Measurements from ENCODE around the gene TMEM63A. TPM values are rescaled to one million over a fixed set of nuclear protein-coding genes. Genes with fewer than 3 reads are reported as not detected.

Gene TMEM63A
- total RNA-seq, 4 donors from 2014 or later, result 30.1 to 57.7 (median 41.6) TPM

- H3K4me3 ChIP-seq (replicated peaks in 1 of 3), result no peak overlapping the region
- peak in 1 of 2 donors; percentile 24 for DNase-seq
- no peak overlapping the region for H3K27ac ChIP-seq
- H3K9me3 ChIP-seq, result no peaks in the 10 kb centered on the region
- no peak for TF ChIP-seq POLR2A (IDR thresholded peaks at IDR 0.05)
- TF ChIP-seq CTCF (IDR thresholded peaks at IDR 0.05), result no peak
- peaks cover 3 to 6% of the 10 kb centered on the region in 2 donors for H3K36me3 ChIP-seq
- peaks cover 6 to 12% of the 10 kb centered on the region in 2 donors for H3K4me1 ChIP-seq
- no peaks in the 10 kb centered on the region for H3K27me3 ChIP-seq
- intact Hi-C loops (cut with DNase I), result loop anchor here (5.0 kb wide), 1 partner anchor 52 kb away; no protein-coding TSS in a partner anchor
- WGBS, 2 donors, result 55 to 61% methylated on average over 5 of the region's 5 CpGs
These were observed 37.7 kb upstream of the TMEM63A start for GRCh38 chr1:225919906-225920305.

- Histone ChIP-seq H3K4me1 (peaks cover 3 to 11% of the 10 kb centered on the region in 2 donors), H3K27ac (no peak overlapping the region), H3K9me3 (no peaks in the 10 kb centered on the region), H3K27me3 (no peaks in the 10 kb centered on the region), H3K36me3 (peaks cover 3 to 6% of the 10 kb centered on the region in 2 donors), H3K4me3 (replicated peaks in 1 of 3) (no peak overlapping the region)
- TF ChIP-seq POLR2A (IDR thresholded peaks at IDR 0.05) (no peak), CTCF (IDR thresholded peaks at IDR 0.05) (no peak)
- 86 to 93% methylated on average over 4 of the region's 4 CpGs for WGBS, 2 donors
- intact Hi-C loops (cut with DNase I), result no loop called here
- no peak for DNase-seq
These were observed 36.1 kb upstream of the TMEM63A start for GRCh38 chr1:225918280-225918679.

- H3K9me3 ChIP-seq, result no peaks in the 10 kb centered on the region
- WGBS, 2 donors, result 94 to 97% methylated on average over 5 of the region's 5 CpGs
- intact Hi-C loops (cut with DNase I), result no loop called here
- no peak overlapping the region for H3K4me3 ChIP-seq (replicated peaks in 1 of 3)
- DNase-seq, result no peak
- no peaks in the 10 kb centered on the region for H3K27me3 ChIP-seq
- no peak for TF ChIP-seq CTCF (IDR thresholded peaks at IDR 0.05)
- no peak for TF ChIP-seq POLR2A (IDR thresholded peaks at IDR 0.05)
- no peak overlapping the region for H3K27ac ChIP-seq
- H3K4me1 ChIP-seq, result peaks cover 0 to 3% of the 10 kb centered on the region in 2 donors
- H3K36me3 ChIP-seq, result peaks cover 3 to 6% of the 10 kb centered on the region in 2 donors
These were observed 35.4 kb upstream of the TMEM63A start for GRCh38 chr1:225917536-225917935.

- no peak for DNase-seq
- peaks cover 3 to 6% of the 10 kb centered on the region in 2 donors for H3K36me3 ChIP-seq
- no peaks in the 10 kb centered on the region for H3K9me3 ChIP-seq
- H3K4me3 ChIP-seq (replicated peaks in 1 of 3), result no peak overlapping the region
- intact Hi-C loops (cut with DNase I), result no loop called here
- TF ChIP-seq CTCF (IDR thresholded peaks at IDR 0.05), result no peak
- TF ChIP-seq POLR2A (IDR thresholded peaks at IDR 0.05), result no peak
- H3K4me1 ChIP-seq, result no peaks in the 10 kb centered on the region
- H3K27ac ChIP-seq, result no peak overlapping the region
- no peaks in the 10 kb centered on the region for H3K27me3 ChIP-seq
- 93 to 94% methylated on average over 3 of the region's 3 CpGs for WGBS, 2 donors
These were observed 34.9 kb upstream of the TMEM63A start for GRCh38 chr1:225917101-225917500.

GRCh38 chr1:225915538-225915991 lies 33.4 kb upstream of the TMEM63A start:
- Histone ChIP-seq H3K36me3 (peaks cover 3 to 6% of the 10 kb centered on the region in 2 donors), H3K9me3 (no peaks in the 10 kb centered on the region), H3K4me1 (peaks cover 0 to 8% of the 10 kb centered on the region in 2 donors), H3K4me3 (replicated peaks in 1 of 3) (no peak overlapping the region), H3K27me3 (no peaks in the 10 kb centered on the region), H3K27ac (no peak overlapping the region)
- intact Hi-C loops (cut with DNase I), result no loop called here
- 81 to 84% methylated on average over 7 of the region's 7 CpGs for WGBS, 2 donors
- no peak for DNase-seq
- TF ChIP-seq CTCF (IDR thresholded peaks at IDR 0.05) (no peak), POLR2A (IDR thresholded peaks at IDR 0.05) (no peak)
